ENCODE data around the gene ROM1.
A peak's percentile ranks its signal among the peaks of the same experiment; 100 is the strongest.

The ROM1 gene

DNA sequence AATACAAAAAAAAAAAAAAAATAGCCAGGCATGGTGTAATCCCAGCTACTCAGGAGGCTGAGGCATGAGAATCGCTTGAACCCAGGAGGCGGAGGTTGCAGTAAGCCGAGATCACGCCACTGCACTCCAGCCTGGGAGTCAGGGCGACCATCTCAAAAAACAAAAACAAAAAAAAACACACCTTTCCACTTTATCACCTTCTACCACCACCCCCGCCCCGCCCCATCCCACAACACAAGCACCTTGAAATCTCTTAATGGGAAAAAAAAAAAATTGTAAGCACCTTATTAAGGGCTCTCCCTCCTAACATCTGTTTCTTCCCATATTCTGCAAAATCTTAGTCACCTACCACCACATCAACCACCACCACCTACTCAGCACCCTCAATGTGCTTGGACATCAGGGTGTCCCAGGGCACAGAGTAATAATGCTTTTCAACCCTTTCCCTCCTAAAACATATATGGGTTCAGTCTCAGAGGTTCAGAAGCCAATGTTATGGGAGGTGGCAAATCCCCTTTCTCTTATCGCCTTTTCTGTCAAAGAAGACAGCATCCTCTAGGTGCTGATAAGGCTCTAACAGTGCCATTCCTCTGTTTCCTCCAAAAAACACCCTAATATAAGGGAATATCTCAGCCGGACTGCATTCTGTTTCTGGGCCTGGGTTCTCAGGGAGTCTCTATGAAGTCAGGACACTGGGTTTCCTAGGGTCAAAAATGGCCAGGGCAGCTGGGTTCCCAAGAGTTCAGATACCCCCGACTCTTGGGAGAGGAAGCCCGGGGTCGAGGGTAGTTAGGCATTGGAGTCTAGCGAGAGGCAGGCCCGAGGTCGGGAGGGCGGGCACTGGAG is 39.3 kb downstream of the ROM1 start:
- DNase-seq, result no peak

DNA sequence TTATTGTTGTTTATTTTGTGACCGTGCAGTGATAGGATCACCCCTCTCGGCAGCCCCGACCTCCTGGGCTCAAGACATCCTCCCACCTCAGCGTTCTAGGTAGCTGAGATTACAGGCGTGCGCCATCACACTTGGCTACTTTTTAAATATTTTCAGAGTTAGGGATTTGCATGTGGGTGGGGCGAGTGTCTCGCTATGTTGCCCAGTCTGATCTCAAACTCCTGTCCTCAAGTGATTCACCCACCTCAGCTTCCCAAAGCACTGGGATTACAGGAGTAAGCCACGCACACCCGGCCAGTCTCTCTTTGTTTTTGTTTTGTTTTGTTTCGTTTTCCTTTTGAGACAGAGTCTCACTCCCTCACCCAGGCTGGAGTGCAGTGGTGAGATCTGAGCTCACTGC is 41.2 kb downstream of the ROM1 start:
- DNase-seq, result no peak

DNA sequence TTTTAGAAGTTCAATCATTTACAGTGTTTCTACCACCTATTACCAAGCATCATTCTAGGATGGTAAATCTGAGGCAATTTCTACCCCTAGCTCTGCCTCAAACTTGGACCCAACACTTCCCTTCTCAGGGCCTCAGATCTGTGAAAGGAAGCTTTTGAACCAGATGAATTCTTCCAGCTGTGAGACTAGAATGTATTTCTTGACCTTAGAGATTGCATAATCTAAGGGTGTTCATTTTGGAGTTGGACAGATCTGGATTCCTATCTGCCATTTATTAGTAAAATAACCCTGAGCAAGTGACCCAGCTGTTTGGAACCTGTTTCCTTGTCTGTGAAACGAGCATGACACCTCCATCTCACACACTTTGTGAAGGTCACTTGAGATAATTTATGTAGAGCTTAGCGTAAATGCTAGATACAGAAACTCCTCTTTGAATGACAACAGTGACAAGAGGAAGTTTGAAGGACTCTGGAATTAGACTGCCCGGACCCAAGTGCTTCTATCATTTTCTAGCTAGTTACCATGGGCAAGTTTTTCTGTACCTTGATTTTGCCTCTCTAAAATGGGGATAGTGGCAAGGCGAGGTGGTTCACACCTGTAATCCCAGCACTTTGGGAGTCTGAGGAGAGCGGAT is 43.9 kb downstream of the ROM1 start:
- DNase-seq, result peak in 1 of 2 experiments; percentile 12

DNA sequence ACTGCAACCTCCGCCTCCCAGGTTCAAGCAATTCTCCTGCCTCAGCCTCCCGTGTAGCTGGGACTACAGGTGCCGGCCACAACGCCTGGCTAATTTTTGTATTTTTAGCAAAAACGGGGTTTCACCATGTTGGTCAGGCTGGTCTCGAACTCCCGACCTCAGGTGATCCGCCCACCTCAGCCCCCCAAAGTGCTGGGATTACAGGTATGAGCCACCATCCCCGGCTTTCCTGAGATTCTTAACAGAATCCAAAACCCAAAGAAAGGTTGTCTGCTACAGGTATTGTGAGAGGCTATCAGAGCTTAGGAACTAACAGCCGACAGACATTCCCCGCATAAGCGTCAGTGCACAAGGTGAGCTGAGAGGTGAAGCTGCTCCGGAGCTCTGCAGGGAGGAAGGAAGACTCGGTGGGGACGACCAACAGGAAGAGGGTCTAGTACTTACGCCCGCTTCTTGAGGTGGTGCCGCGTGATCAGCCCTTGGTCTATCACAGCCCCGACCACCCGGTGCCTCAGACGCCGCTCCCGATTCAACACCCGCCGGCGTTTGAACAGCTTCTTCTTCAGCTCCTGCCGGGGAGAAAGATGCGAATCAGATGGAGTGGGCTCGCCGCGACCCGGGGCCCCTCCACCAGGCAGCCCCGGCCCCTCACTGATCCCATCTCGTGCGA is 51.5 kb downstream of the ROM1 start:
- peak; percentile 52 to 58 for DNase-seq

Measured in AML-193 (cell line).